Activated T-cell treated with anti-CD3 and anti-CD28 coated beads for 4 hours (primary cell): Measurements from ENCODE around the gene ZNF808.
"Not testable (repeated sequence)": the region's sequence is repeated elsewhere in the genome, so short reads cannot be mapped to it uniquely, and the experiment has no call there.

Experiments
- DNase-seq: peaks from one replicate; pipeline ENCODE4 v3.0.0-alpha.2; 2020

The ZNF808 gene

GRCh38 chr19:52527134-52527955 lies at the start of gene ZNF808:
TSS of gene ZNF808 (plus strand) at chr19:52527668. CDS start at chr19:52543285, 15,617 bp downstream.
- peak; percentile 99 for DNase-seq

GRCh38 chr19:52484111-52484743 lies 43.2 kb upstream of the ZNF808 start:
- DNase-seq, result not testable (repeated sequence)

- not testable (repeated sequence) for DNase-seq
Measured at GRCh38 chr19:52485064-52485463, 42.4 kb upstream of the ZNF808 start.

GRCh38 chr19:52485561-52486240 lies 41.8 kb upstream of the ZNF808 start:
- DNase-seq, result not testable (repeated sequence)

GRCh38 chr19:52492201-52492993 lies 35.1 kb upstream of the ZNF808 start:
- DNase-seq, result no peak

GRCh38 chr19:52492994-52493470 lies 34.4 kb upstream of the ZNF808 start:
- no peak for DNase-seq

- DNase-seq, result no peak
Measured at GRCh38 chr19:52494518-52494917, 33.0 kb upstream of the ZNF808 start.

- DNase-seq, result no peak
Measured at GRCh38 chr19:52498571-52498970, 28.9 kb upstream of the ZNF808 start.

- not testable (repeated sequence) for DNase-seq
Measured at GRCh38 chr19:52500474-52500873, 27.0 kb upstream of the ZNF808 start.

- DNase-seq, result not testable (repeated sequence)
Measured at GRCh38 chr19:52500991-52501390, 26.5 kb upstream of the ZNF808 start.

- DNase-seq, result no peak
Measured at GRCh38 chr19:52507266-52507665, 20.2 kb upstream of the ZNF808 start.

- DNase-seq, result no peak
Measured at GRCh38 chr19:52516191-52516590, 11.3 kb upstream of the ZNF808 start.

- DNase-seq, result no peak
Measured at GRCh38 chr19:52518646-52519045, 8.8 kb upstream of the ZNF808 start.

- DNase-seq, result not testable (repeated sequence)
Measured at GRCh38 chr19:52519175-52519574, 8.3 kb upstream of the ZNF808 start.

- DNase-seq, result no peak
Measured at GRCh38 chr19:52520013-52520412, 7.5 kb upstream of the ZNF808 start.

- DNase-seq, result no peak
Measured at GRCh38 chr19:52522551-52522950, 4.9 kb upstream of the ZNF808 start.

- no peak for DNase-seq
Measured at GRCh38 chr19:52524086-52524485, 3.4 kb upstream of the ZNF808 start.

- no peak for DNase-seq
Measured at GRCh38 chr19:52527956-52528351, 486 bp downstream of the ZNF808 start.

- DNase-seq, result no peak
Measured at GRCh38 chr19:52532480-52532879, 5.0 kb downstream of the ZNF808 start.

- no peak for DNase-seq
Measured at GRCh38 chr19:52533901-52534300, 6.4 kb downstream of the ZNF808 start.

GRCh38 chr19:52535385-52535770 lies 7.9 kb downstream of the ZNF808 start:
- not testable (repeated sequence) for DNase-seq

- DNase-seq, result peak; percentile 88
Measured at GRCh38 chr19:52535771-52536447, 8.4 kb downstream of the ZNF808 start.
